Mesendoderm (in vitro differentiated cells): ENCODE results near the gene MEGF9.
"Not testable (repeated sequence)": the region's sequence is repeated elsewhere in the genome, so short reads cannot be mapped to it uniquely, and the experiment has no call there.

Experiments
- DNase-seq: peaks from one replicate; pipeline ENCODE4 v3.0.0; 2013
- H2AK5ac ChIP-seq: 2 replicates; pipeline ENCODE4 v1.6.1; 2013; ENCODE audit warnings: low read length, inconsistent platforms
- H2BK120ac ChIP-seq: 2 replicates; pipeline ENCODE4 v1.6.1; 2013; ENCODE audit warnings: low read depth, mild to moderate bottlenecking, low read length, moderate library complexity, mixed read lengths
- H2BK15ac ChIP-seq: replicated peaks from 2 replicates; pipeline ENCODE4 v1.6.1; 2013; ENCODE audit warnings: low read depth, mild to moderate bottlenecking, moderate library complexity
- H2BK5ac ChIP-seq: 2 replicates; pipeline ENCODE4 v1.6.1; 2013; ENCODE audit warnings: low read length, inconsistent platforms
- H3K18ac ChIP-seq: 2 replicates; pipeline ENCODE4 v1.6.1; 2013; ENCODE audit warnings: mild to moderate bottlenecking, low read length, mixed read lengths
- H3K23ac ChIP-seq: one replicate; pipeline ENCODE4 v1.6.1; 2013; ENCODE audit warnings: low read length
- H3K27ac ChIP-seq: 2 replicates; pipeline ENCODE4 v1.5.1; 2013; ENCODE audit warnings: low read depth, mild to moderate bottlenecking, inconsistent platforms, low read length, moderate library complexity
- H3K27me3 ChIP-seq: 2 replicates; pipeline ENCODE4 v1.6.1; 2013; ENCODE audit warnings: low read length, control low read depth, mild to moderate bottlenecking, inconsistent platforms; ENCODE audit not compliant: insufficient read depth, poor library complexity
- H3K36me3 ChIP-seq: 2 replicates; pipeline ENCODE4 v1.6.1; 2013; ENCODE audit warnings: low read length, inconsistent platforms; ENCODE audit not compliant: control insufficient read depth, insufficient read depth
- H3K4ac ChIP-seq: one replicate; pipeline ENCODE4 v1.6.1; 2013; ENCODE audit warnings: low read depth, mild to moderate bottlenecking, low read length, moderate library complexity
- H3K4me1 ChIP-seq: 2 replicates; pipeline ENCODE4 v1.6.1; 2013; ENCODE audit warnings: low read depth, low read length, inconsistent platforms; ENCODE audit not compliant: control insufficient read depth
- H3K4me2 ChIP-seq: 2 replicates; pipeline ENCODE4 v1.6.1; 2013; ENCODE audit warnings: low read length
- H3K4me3 ChIP-seq: 2 replicates; pipeline ENCODE4 v1.5.1; 2013; ENCODE audit warnings: mild to moderate bottlenecking, low read length
- H3K56ac ChIP-seq: one replicate; pipeline ENCODE4 v1.6.1; 2013; ENCODE audit warnings: low read length
- H3K79me1 ChIP-seq: 2 replicates; pipeline ENCODE4 v1.6.1; 2013; ENCODE audit warnings: low read length, inconsistent platforms
- H3K79me2 ChIP-seq: 2 replicates; pipeline ENCODE4 v1.6.1; 2013; ENCODE audit warnings: mild to moderate bottlenecking, low read length; ENCODE audit not compliant: control insufficient read depth, insufficient read depth
- H3K9ac ChIP-seq: 2 replicates; pipeline ENCODE4 v1.6.1; 2013; ENCODE audit warnings: low read length, inconsistent platforms
- H4K5ac ChIP-seq: one replicate; pipeline ENCODE4 v1.6.1; 2013; ENCODE audit warnings: low read length
- H4K8ac ChIP-seq: one replicate; pipeline ENCODE4 v1.6.1; 2013; ENCODE audit warnings: low read depth, mild to moderate bottlenecking, control low read depth, low read length, moderate library complexity
- WGBS: extraction: QIAGEN DNeasy Blood & Tissue Kit; methylation state at CpG from one replicate; pipeline ENCODE4 v1.1.7; 2013; ENCODE audit warnings: low lambda C conversion rate, missing lambda C conversion rate; ENCODE audit not compliant: insufficient coverage; ENCODE audit errors: extremely low coverage; 5-methylcytosine and 5-hydroxymethylcytosine counted together

MEGF9 gene

GRCh38 chr9:120640380-120640779 is 73.9 kb downstream of the MEGF9 start:
- Histone ChIP-seq H3K4me3 (no peak overlapping the region), H3K23ac (no peak overlapping the region), H3K9ac (no peak overlapping the region), H2AK5ac (no peak overlapping the region), H3K27ac (no peak overlapping the region), H3K79me2 (no peaks in the 10 kb centered on the region), H3K18ac (no peak overlapping the region), H3K4ac (no peak overlapping the region), H3K4me2 (no peak overlapping the region), H4K5ac (no peak overlapping the region), H2BK5ac (no peak overlapping the region), H2BK120ac (no peak overlapping the region), H3K36me3 (no peaks in the 10 kb centered on the region), H3K4me1 (no peaks in the 10 kb centered on the region), H3K79me1 (no peaks in the 10 kb centered on the region), H3K56ac (no peak overlapping the region), H2BK15ac (no peak overlapping the region), H3K27me3 (no peaks in the 10 kb centered on the region), H4K8ac (no peak overlapping the region)
- WGBS = 100% methylated on average over 1 of the region's 2 CpGs
- no peak for DNase-seq

- Histone ChIP-seq H3K56ac (no peak overlapping the region), H3K79me1 (no peaks in the 10 kb centered on the region), H3K4me1 (no peaks in the 10 kb centered on the region), H3K9ac (no peak overlapping the region), H3K4ac (no peak overlapping the region), H3K4me2 (no peak overlapping the region), H3K27ac (no peak overlapping the region), H2BK120ac (no peak overlapping the region), H3K36me3 (no peaks in the 10 kb centered on the region), H2BK15ac (no peak overlapping the region), H3K23ac (no peak overlapping the region), H2AK5ac (no peak overlapping the region), H3K18ac (no peak overlapping the region), H3K27me3 (no peaks in the 10 kb centered on the region), H3K79me2 (no peaks in the 10 kb centered on the region), H2BK5ac (no peak overlapping the region), H4K8ac (no peak overlapping the region), H4K5ac (no peak overlapping the region), H3K4me3 (no peak overlapping the region)
- DNase-seq = no peak
- WGBS = no CpG with 5 or more reads among the region's 5 CpGs
Observed at GRCh38 chr9:120637919-120638318, 76.4 kb downstream of the MEGF9 start.

GRCh38 chr9:120636194-120636957 is 77.9 kb downstream of the MEGF9 start:
- H2BK5ac ChIP-seq = no peak overlapping the region
- no peak overlapping the region for H3K23ac ChIP-seq
- H3K9ac ChIP-seq = no peak overlapping the region
- H4K8ac ChIP-seq = no peak overlapping the region
- no peak overlapping the region for H2BK120ac ChIP-seq
- no peak overlapping the region for H2BK15ac ChIP-seq
- no peak overlapping the region for H4K5ac ChIP-seq
- no peak overlapping the region for H3K4me3 ChIP-seq
- no peaks in the 10 kb centered on the region for H3K36me3 ChIP-seq
- H3K27me3 ChIP-seq = no peaks in the 10 kb centered on the region
- H3K18ac ChIP-seq = no peak overlapping the region
- H2AK5ac ChIP-seq = no peak overlapping the region
- no peaks in the 10 kb centered on the region for H3K4me1 ChIP-seq
- DNase-seq = no peak
- H3K4ac ChIP-seq = no peak overlapping the region
- H3K79me1 ChIP-seq = no peaks in the 10 kb centered on the region
- no peak overlapping the region for H3K56ac ChIP-seq
- WGBS = no CpG with 5 or more reads among the region's 25 CpGs
- H3K4me2 ChIP-seq = no peak overlapping the region
- no peaks in the 10 kb centered on the region for H3K79me2 ChIP-seq
- no peak overlapping the region for H3K27ac ChIP-seq

- Histone ChIP-seq H3K9ac (no peak overlapping the region), H2BK5ac (no peak overlapping the region), H3K4me2 (no peak overlapping the region), H3K27me3 (no peaks in the 10 kb centered on the region), H4K8ac (no peak overlapping the region), H2AK5ac (no peak overlapping the region), H3K18ac (no peak overlapping the region), H3K36me3 (no peaks in the 10 kb centered on the region), H3K4me3 (no peak overlapping the region), H3K4me1 (no peaks in the 10 kb centered on the region), H2BK120ac (no peak overlapping the region), H3K4ac (no peak overlapping the region), H3K79me2 (no peaks in the 10 kb centered on the region), H3K27ac (no peak overlapping the region), H3K23ac (no peak overlapping the region), H4K5ac (no peak overlapping the region), H3K56ac (no peak overlapping the region), H2BK15ac (no peak overlapping the region), H3K79me1 (no peaks in the 10 kb centered on the region)
- DNase-seq = no peak
- WGBS = no CpG with 5 or more reads among the region's 1 CpG
Observed at GRCh38 chr9:120635011-120635410, 79.3 kb downstream of the MEGF9 start.

- Histone ChIP-seq H3K9ac (no peak overlapping the region), H3K79me2 (no peaks in the 10 kb centered on the region), H3K27ac (no peak overlapping the region), H2AK5ac (no peak overlapping the region), H3K79me1 (no peaks in the 10 kb centered on the region), H3K56ac (no peak overlapping the region), H2BK5ac (no peak overlapping the region), H3K4me1 (no peaks in the 10 kb centered on the region), H4K8ac (no peak overlapping the region), H2BK15ac (no peak overlapping the region), H3K18ac (no peak overlapping the region), H3K4ac (no peak overlapping the region), H3K4me2 (no peak overlapping the region), H3K23ac (no peak overlapping the region), H4K5ac (no peak overlapping the region), H2BK120ac (no peak overlapping the region), H3K36me3 (no peaks in the 10 kb centered on the region), H3K27me3 (no peaks in the 10 kb centered on the region), H3K4me3 (no peak overlapping the region)
- no peak for DNase-seq
Observed at GRCh38 chr9:120630333-120630732, 83.9 kb downstream of the MEGF9 start.

GRCh38 chr9:120628925-120629497 is 85.3 kb downstream of the MEGF9 start:
- not testable (repeated sequence) for H2BK120ac ChIP-seq, H2BK5ac ChIP-seq, H3K4me3 ChIP-seq, H3K4me1 ChIP-seq, H3K23ac ChIP-seq, H4K8ac ChIP-seq, H3K4me2 ChIP-seq, H3K4ac ChIP-seq, H3K27ac ChIP-seq, H3K79me1 ChIP-seq, H3K36me3 ChIP-seq, H2AK5ac ChIP-seq, H3K18ac ChIP-seq, DNase-seq, H3K9ac ChIP-seq, H2BK15ac ChIP-seq, H3K56ac ChIP-seq, H3K27me3 ChIP-seq, H3K79me2 ChIP-seq, H4K5ac ChIP-seq
- WGBS = no CpG with 5 or more reads among the region's 3 CpGs
